AG04450 (cell line): Measurements from ENCODE around the gene CTBP1. TPM values are rescaled to one million over a fixed set of nuclear protein-coding genes. Genes with fewer than 3 reads are reported as not detected.

Experiments
- CTCF ChIA-PET: fragments of 300-600, 350-600 bp; formaldehyde crosslinking; extraction: SDS; loops from one replicate; lab custom pipeline; 2022; ENCODE audit warnings: antibody characterized with exemption, inconsistent platforms; lab: Charles Lee
- POLR2A ChIA-PET: fragments of 350-600 bp; formaldehyde crosslinking; extraction: SDS; loops from one replicate; lab custom pipeline; 2021; ENCODE audit warnings: antibody characterized with exemption, inconsistent platforms; lab: Yijun Ruan, JAX
- DNase-seq: peaks from one replicate; pipeline ENCODE4 v3.0.0-alpha.2; 2011; ENCODE audit warnings: low read depth, low spot score
- H3K27ac ChIP-seq: one replicate; pipeline ENCODE4 v1.5.1; 2012; ENCODE audit warnings: low read depth, low read length, control low read depth
- H3K27me3 ChIP-seq: one replicate; pipeline ENCODE4 v1.6.0; 2012; ENCODE audit warnings: low read length; ENCODE audit not compliant: control insufficient read depth, insufficient read depth
- H3K4me3 ChIP-seq: 2 replicates; pipeline ENCODE4 v1.5.1; 2011; ENCODE audit warnings: mild to moderate bottlenecking, low read depth, low read length, control low read depth
- H3K9me3 ChIP-seq: 2 replicates; pipeline ENCODE4 v1.5.1; 2012; ENCODE audit warnings: low read length; ENCODE audit not compliant: control insufficient read depth, insufficient read depth
- CTCF ChIP-seq: IDR thresholded peaks from 2 replicates; pipeline ENCODE4 v1.5.1; 2011; ENCODE audit warnings: low read depth, low read length, control low read depth, inconsistent platforms
- polyA plus RNA-seq: library from polyadenylated mRNA; depleted of rRNA; stranded (reverse); fragments of >200 nt; gene quantifications from 2 replicates; pipeline ENCODE4 v1.2.3, GENCODE V29; 2011

CTBP1 gene
- polyA plus RNA-seq, 1 experiment = 72.6 TPM

- Histone ChIP-seq H3K27me3 (no peaks in the 10 kb centered on the region), H3K27ac (peak overlapping the region; percentile 31), H3K9me3 (peaks cover 17% of the 10 kb centered on the region; the same call in 1 of the 2 replicates), H3K4me3 (no peak overlapping the region)
- no peak for DNase-seq
- no peak for TF ChIP-seq CTCF
- CTCF ChIA-PET = no interaction called here
- POLR2A ChIA-PET = interaction anchor here (1.0 kb wide), 1 partner anchor 10 kb away, joined by 3 read pairs; no protein-coding TSS in a partner anchor
These were observed 36.2 kb downstream of the CTBP1 start for GRCh38 chr4:1212546-1213335.

- Histone ChIP-seq H3K9me3 (peaks cover 13% of the 10 kb centered on the region; the same call in 1 of the 2 replicates), H3K27me3 (no peaks in the 10 kb centered on the region), H3K4me3 (no peak overlapping the region), H3K27ac (peak overlapping the region; percentile 31)
- no peak for DNase-seq
- CTCF ChIA-PET = no interaction called here
- POLR2A ChIA-PET = interaction anchor here (1.0 kb wide), 1 partner anchor 9 kb away, joined by 3 read pairs; no protein-coding TSS in a partner anchor
- TF ChIP-seq CTCF = no peak
These were observed 36.9 kb downstream of the CTBP1 start for GRCh38 chr4:1211891-1212545.

GRCh38 chr4:1211371-1211770 is 37.6 kb downstream of the CTBP1 start:
- CTCF ChIA-PET = no interaction called here
- peak overlapping the region; percentile 11 for H3K27ac ChIP-seq
- TF ChIP-seq CTCF = no peak
- DNase-seq = no peak
- peaks cover 10% of the 10 kb centered on the region; the same call in 1 of the 2 replicates for H3K9me3 ChIP-seq
- POLR2A ChIA-PET = no interaction called here
- no peaks in the 10 kb centered on the region for H3K27me3 ChIP-seq
- no peak overlapping the region for H3K4me3 ChIP-seq

GRCh38 chr4:1210971-1211370 is 38.0 kb downstream of the CTBP1 start:
- no peak for DNase-seq
- no peak for TF ChIP-seq CTCF
- ChIA-PET CTCF (no interaction called here), POLR2A (no interaction called here)
- Histone ChIP-seq H3K27ac (peak overlapping the region; percentile 11), H3K27me3 (no peaks in the 10 kb centered on the region), H3K9me3 (peaks cover 10% of the 10 kb centered on the region; the same call in 1 of the 2 replicates), H3K4me3 (no peak overlapping the region)
